Measurements from ENCODE around the gene ZNF831.

The ZNF831 gene

GRCh38 chr20:59217173-59217572 lies 53.6 kb downstream of the ZNF831 start:
- no peak for FAIRE-seq

- FAIRE-seq = no peak
Measured at GRCh38 chr20:59217794-59218280, 54.2 kb downstream of the ZNF831 start.

GRCh38 chr20:59219211-59219610 lies 55.6 kb downstream of the ZNF831 start:
- FAIRE-seq = no peak

- no peak for FAIRE-seq
Measured at GRCh38 chr20:59220161-59220560, 56.5 kb downstream of the ZNF831 start.

- no peak for FAIRE-seq
Measured at GRCh38 chr20:59221049-59221706, 57.6 kb downstream of the ZNF831 start.

GRCh38 chr20:59221707-59222252 lies 58.2 kb downstream of the ZNF831 start:
- no peak for FAIRE-seq

GRCh38 chr20:59222253-59223181 lies 58.9 kb downstream of the ZNF831 start:
- no peak for FAIRE-seq

- no peak for FAIRE-seq
Measured at GRCh38 chr20:59223182-59223601, 59.6 kb downstream of the ZNF831 start.

GRCh38 chr20:59223750-59224149 lies 60.1 kb downstream of the ZNF831 start:
- no peak for FAIRE-seq

GRCh38 chr20:59224236-59224635 lies 60.6 kb downstream of the ZNF831 start:
- FAIRE-seq = no peak

GRCh38 chr20:59230385-59230784 lies 66.8 kb downstream of the ZNF831 start:
- FAIRE-seq = no peak

- FAIRE-seq = no peak
Measured at GRCh38 chr20:59231124-59231804, 67.6 kb downstream of the ZNF831 start.

GRCh38 chr20:59232618-59233017 lies 69.0 kb downstream of the ZNF831 start:
- FAIRE-seq = no peak

- no peak for FAIRE-seq
Measured at GRCh38 chr20:59235226-59235625, 71.6 kb downstream of the ZNF831 start.

- FAIRE-seq = no peak
Measured at GRCh38 chr20:59240006-59240405, 76.4 kb downstream of the ZNF831 start.

GRCh38 chr20:59242714-59243626 lies 79.3 kb downstream of the ZNF831 start:
- no peak for FAIRE-seq

- no peak for FAIRE-seq
Measured at GRCh38 chr20:59246691-59247400, 83.2 kb downstream of the ZNF831 start.

GRCh38 chr20:59247731-59248684 lies 84.4 kb downstream of the ZNF831 start:
- FAIRE-seq = no peak

- FAIRE-seq = no peak
Measured at GRCh38 chr20:59250293-59250692, 86.7 kb downstream of the ZNF831 start.

- FAIRE-seq = no peak
Measured at GRCh38 chr20:59253325-59253724, 89.7 kb downstream of the ZNF831 start.
